NB4 (cell line): ENCODE data around the gene PGLYRP4.

Experiments
- POLR2A ChIP-seq: IDR thresholded peaks from 2 replicates; pipeline ENCODE4 v1.6.1; 2011; ENCODE audit warnings: mild to moderate bottlenecking; ENCODE audit not compliant: insufficient read length; ENCODE audit errors: extremely low read depth
- TF ChIP-seq, protein P1 (sequence below): IDR thresholded peaks from one replicate; pipeline ENCODE4 v1.5.1; 2012; ENCODE audit warnings: low read depth, low read length
- TF ChIP-seq, protein P2 (sequence below): IDR thresholded peaks from 2 replicates; pipeline ENCODE4 v1.6.1; 2011; ENCODE audit warnings: low read depth, low read length

DNA sequence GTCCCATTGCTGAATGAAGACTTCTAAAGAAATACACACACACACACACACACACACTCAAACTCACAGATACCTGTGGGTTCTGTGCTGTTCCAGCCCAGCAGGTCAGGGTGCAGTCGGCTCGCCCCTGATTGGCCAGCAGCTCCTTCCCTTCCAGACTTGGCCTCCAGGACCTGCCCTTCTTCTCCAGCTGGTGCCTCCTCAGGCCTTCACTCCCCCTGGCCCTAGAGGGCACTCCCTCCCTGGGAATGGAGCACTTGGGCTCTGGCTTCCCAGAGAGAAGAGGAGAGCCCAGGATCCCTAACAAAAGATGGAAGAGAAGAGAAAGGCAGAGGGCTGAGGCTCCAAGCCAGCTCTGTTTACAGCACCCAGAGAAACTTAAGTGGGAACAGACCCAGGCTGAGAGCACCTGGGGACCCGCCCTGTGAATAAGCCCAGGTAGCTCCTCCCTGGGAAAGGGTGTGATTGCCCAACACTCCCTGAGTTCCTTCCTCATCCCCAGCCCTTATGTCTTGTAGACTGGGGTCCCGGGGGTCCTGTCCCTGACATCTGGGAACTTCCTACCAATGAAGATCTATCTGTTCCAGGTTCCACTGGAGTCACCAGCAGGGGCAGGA lies 36.0 kb downstream of the PGLYRP4 start, which contains the start of gene PGLYRP3:
- TF ChIP-seq, protein P1, sequence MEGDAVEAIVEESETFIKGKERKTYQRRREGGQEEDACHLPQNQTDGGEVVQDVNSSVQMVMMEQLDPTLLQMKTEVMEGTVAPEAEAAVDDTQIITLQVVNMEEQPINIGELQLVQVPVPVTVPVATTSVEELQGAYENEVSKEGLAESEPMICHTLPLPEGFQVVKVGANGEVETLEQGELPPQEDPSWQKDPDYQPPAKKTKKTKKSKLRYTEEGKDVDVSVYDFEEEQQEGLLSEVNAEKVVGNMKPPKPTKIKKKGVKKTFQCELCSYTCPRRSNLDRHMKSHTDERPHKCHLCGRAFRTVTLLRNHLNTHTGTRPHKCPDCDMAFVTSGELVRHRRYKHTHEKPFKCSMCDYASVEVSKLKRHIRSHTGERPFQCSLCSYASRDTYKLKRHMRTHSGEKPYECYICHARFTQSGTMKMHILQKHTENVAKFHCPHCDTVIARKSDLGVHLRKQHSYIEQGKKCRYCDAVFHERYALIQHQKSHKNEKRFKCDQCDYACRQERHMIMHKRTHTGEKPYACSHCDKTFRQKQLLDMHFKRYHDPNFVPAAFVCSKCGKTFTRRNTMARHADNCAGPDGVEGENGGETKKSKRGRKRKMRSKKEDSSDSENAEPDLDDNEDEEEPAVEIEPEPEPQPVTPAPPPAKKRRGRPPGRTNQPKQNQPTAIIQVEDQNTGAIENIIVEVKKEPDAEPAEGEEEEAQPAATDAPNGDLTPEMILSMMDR: no peak
- TF ChIP-seq, protein P2, sequence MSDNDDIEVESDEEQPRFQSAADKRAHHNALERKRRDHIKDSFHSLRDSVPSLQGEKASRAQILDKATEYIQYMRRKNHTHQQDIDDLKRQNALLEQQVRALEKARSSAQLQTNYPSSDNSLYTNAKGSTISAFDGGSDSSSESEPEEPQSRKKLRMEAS: no peak
- TF ChIP-seq POLR2A: no peak
